ENCODE results near the gene TRIM33.

- no peak for TF ChIP-seq CTCF (conservative IDR thresholded peaks at IDR 0.05)
- no peak for TF ChIP-seq EZH2 (IDR thresholded peaks at IDR 0.05; ENCODE audit: low read depth)
These were observed 31.9 kb downstream of the TRIM33 start for GRCh38 chr1:114479134-114479533.

All from PC-9 (cell line).